Astrocyte (in vitro differentiated cells and primary cell): ENCODE measurements around the gene FOXJ2. TPM values are rescaled to one million over a fixed set of nuclear protein-coding genes. Genes with fewer than 3 reads are reported as not detected.

Experiments
- DNase-seq: peaks from one replicate; pipeline ENCODE4 v3.0.0-alpha.2; 2010; ENCODE audit warnings: low read depth
- FAIRE-seq: peaks from 2 replicates; lab custom pipeline; 2011; peaks lifted over from hg19 to GRCh38; lab: Jason Lieb, UNC
- H2AFZ ChIP-seq: 2 replicates; pipeline ENCODE4 v1.6.0; 2012; ENCODE audit warnings: low read depth, low read length, inconsistent platforms
- H3K27ac ChIP-seq: 2 replicates; pipeline ENCODE4 v1.5.1; 2011; ENCODE audit warnings: low read depth, low read length, inconsistent platforms
- H3K27me3 ChIP-seq: 2 replicates; pipeline ENCODE4 v1.6.0; 2011; ENCODE audit warnings: low read length, inconsistent platforms; ENCODE audit not compliant: insufficient read depth
- H3K36me3 ChIP-seq: 2 replicates; pipeline ENCODE4 v1.5.1; 2011; ENCODE audit warnings: low read length, inconsistent platforms; ENCODE audit not compliant: insufficient read depth
- H3K4me1 ChIP-seq: 2 replicates; pipeline ENCODE4 v1.5.1; 2011; ENCODE audit warnings: low read length, inconsistent platforms; ENCODE audit not compliant: insufficient read depth
- H3K4me2 ChIP-seq: 2 replicates; pipeline ENCODE4 v1.6.0; 2012; ENCODE audit warnings: low read length, inconsistent platforms
- H3K4me3 ChIP-seq: 2 replicates; pipeline ENCODE4 v1.5.1; 2011; ENCODE audit warnings: low read depth, mild to moderate bottlenecking, low read length, inconsistent platforms; ENCODE audit not compliant: insufficient read depth
- H3K79me2 ChIP-seq: 2 replicates; pipeline ENCODE4 v1.6.0; 2012; ENCODE audit warnings: mild to moderate bottlenecking, low read length, inconsistent platforms; ENCODE audit not compliant: insufficient read depth
- H3K9ac ChIP-seq: 2 replicates; pipeline ENCODE4 v1.6.0; 2012; ENCODE audit warnings: mild to moderate bottlenecking, low read length, inconsistent platforms
- H3K9me3 ChIP-seq: 2 replicates; pipeline ENCODE4 v1.5.1; 2012; ENCODE audit warnings: low read depth, mild to moderate bottlenecking, low read length, inconsistent platforms; ENCODE audit not compliant: insufficient read depth
- H4K20me1 ChIP-seq: 2 replicates; pipeline ENCODE4 v1.6.0; 2012; ENCODE audit warnings: low read length, inconsistent platforms; ENCODE audit not compliant: insufficient read depth
- H3K27ac Mint-ChIP-seq: one replicate; pipeline ENCODE4 v1.8.0; 2021; ENCODE audit warnings: mild to moderate bottlenecking, mixed read lengths; ENCODE audit not compliant: unreplicated experiment
- H3K27me3 Mint-ChIP-seq: one replicate; pipeline ENCODE4 v1.8.0; 2021; ENCODE audit warnings: low read depth, mixed read lengths; ENCODE audit not compliant: unreplicated experiment
- H3K36me3 Mint-ChIP-seq: one replicate; pipeline ENCODE4 v1.8.0; 2021; ENCODE audit warnings: low read depth, mixed read lengths; ENCODE audit not compliant: unreplicated experiment
- H3K4me1 Mint-ChIP-seq: one replicate; pipeline ENCODE4 v1.8.0; 2021; ENCODE audit warnings: low read depth, mixed read lengths; ENCODE audit not compliant: unreplicated experiment
- H3K4me3 Mint-ChIP-seq: one replicate; pipeline ENCODE4 v1.8.0; 2021; ENCODE audit warnings: mild to moderate bottlenecking, moderate library complexity, mixed read lengths; ENCODE audit not compliant: unreplicated experiment
- H3K9me3 Mint-ChIP-seq: one replicate; pipeline ENCODE4 v1.8.0; 2021; ENCODE audit warnings: mild to moderate bottlenecking, mixed read lengths; ENCODE audit not compliant: unreplicated experiment
- CTCF ChIP-seq: IDR thresholded peaks from 2 replicates; pipeline ENCODE4 v1.5.1; 2011; ENCODE audit warnings: low read depth, mild to moderate bottlenecking, inconsistent platforms, low read length, moderate library complexity; ENCODE audit not compliant: insufficient read depth
- EZH2 ChIP-seq: IDR thresholded peaks from 2 replicates; pipeline ENCODE4 v1.6.1; 2012; ENCODE audit warnings: mild to moderate bottlenecking, low read length, inconsistent platforms; ENCODE audit not compliant: insufficient read depth
- total RNA-seq: library from RNA; stranded (reverse); gene quantifications from 2 replicates; pipeline ENCODE4 v1.2.1, GENCODE V29; 2021

FOXJ2 gene
- total RNA-seq, 1 donor from 2014 or later, result 16.0 TPM

- Mint-ChIP-seq H3K4me1 (no peaks in the 10 kb centered on the region), H3K27ac (no peak overlapping the region), H3K9me3 (no peaks in the 10 kb centered on the region), H3K36me3 (peaks cover 30% of the 10 kb centered on the region), H3K27me3 (no peaks in the 10 kb centered on the region), H3K4me3 (no peak overlapping the region)
- no peak overlapping the region for H3K9ac ChIP-seq
- H3K9me3 ChIP-seq, result no peaks in the 10 kb centered on the region
- H3K4me2 ChIP-seq, result no peak overlapping the region
- H3K79me2 ChIP-seq, result no peaks in the 10 kb centered on the region
- H3K4me3 ChIP-seq, result no peak overlapping the region
- H2AFZ ChIP-seq, result no peak overlapping the region
- TF ChIP-seq CTCF (peak; percentile 92), EZH2 (no peak)
- no peaks in the 10 kb centered on the region for H3K27me3 ChIP-seq
- no peaks in the 10 kb centered on the region for H3K4me1 ChIP-seq
- peaks cover 4% of the 10 kb centered on the region for H4K20me1 ChIP-seq
- peak; percentile 32 for FAIRE-seq
- peak; percentile 40 for DNase-seq
- no peak overlapping the region for H3K27ac ChIP-seq
- peaks cover 38% of the 10 kb centered on the region for H3K36me3 ChIP-seq
Observed at GRCh38 chr12:8045952-8046944, 13.7 kb downstream of the FOXJ2 start.

- peaks cover 35% of the 10 kb centered on the region for H3K36me3 ChIP-seq
- Mint-ChIP-seq H3K27me3 (no peaks in the 10 kb centered on the region), H3K9me3 (no peaks in the 10 kb centered on the region), H3K36me3 (peaks cover 32% of the 10 kb centered on the region), H3K4me1 (no peaks in the 10 kb centered on the region), H3K4me3 (no peak overlapping the region), H3K27ac (no peak overlapping the region)
- H3K4me3 ChIP-seq, result no peak overlapping the region
- H3K79me2 ChIP-seq, result no peaks in the 10 kb centered on the region
- DNase-seq (no peak), FAIRE-seq (no peak)
- H3K27me3 ChIP-seq, result no peaks in the 10 kb centered on the region
- TF ChIP-seq CTCF (no peak), EZH2 (no peak)
- H2AFZ ChIP-seq, result no peak overlapping the region
- no peaks in the 10 kb centered on the region for H3K4me1 ChIP-seq
- no peak overlapping the region for H3K4me2 ChIP-seq
- no peak overlapping the region for H3K27ac ChIP-seq
- no peaks in the 10 kb centered on the region for H3K9me3 ChIP-seq
- no peaks in the 10 kb centered on the region for H4K20me1 ChIP-seq
- no peak overlapping the region for H3K9ac ChIP-seq
Observed at GRCh38 chr12:8047842-8048241, 15.3 kb downstream of the FOXJ2 start.

GRCh38 chr12:8048906-8049305 lies 16.4 kb downstream of the FOXJ2 start:
- H3K9me3 ChIP-seq, result no peaks in the 10 kb centered on the region
- Mint-ChIP-seq H3K27me3 (no peaks in the 10 kb centered on the region), H3K4me3 (no peak overlapping the region)

More at GRCh38 chr12:8048906-8049305, 16.4 kb downstream of the FOXJ2 start:
- H3K27me3 ChIP-seq, result no peaks in the 10 kb centered on the region
- no peaks in the 10 kb centered on the region for H3K79me2 ChIP-seq
- no peak for TF ChIP-seq CTCF
- no peak for TF ChIP-seq EZH2
- no peaks in the 10 kb centered on the region for H3K9me3 Mint-ChIP-seq
- H3K9ac ChIP-seq, result no peak overlapping the region
- peaks cover 33% of the 10 kb centered on the region for H3K36me3 Mint-ChIP-seq
- H3K4me2 ChIP-seq, result no peak overlapping the region
- FAIRE-seq (no peak), DNase-seq (no peak)
- H4K20me1 ChIP-seq, result no peaks in the 10 kb centered on the region
- no peaks in the 10 kb centered on the region for H3K4me1 Mint-ChIP-seq
- no peak overlapping the region for H3K4me3 ChIP-seq
- H3K27ac ChIP-seq, result no peak overlapping the region
- no peak overlapping the region for H3K27ac Mint-ChIP-seq
- H3K4me1 ChIP-seq, result no peaks in the 10 kb centered on the region
- peaks cover 32% of the 10 kb centered on the region for H3K36me3 ChIP-seq
- no peak overlapping the region for H2AFZ ChIP-seq
